Keratinocyte (primary cell): ENCODE results near the gene PRR29. TPM values are rescaled to one million over a fixed set of nuclear protein-coding genes. Genes with fewer than 3 reads are reported as not detected.

Experiments
- DNase-seq: peaks from one replicate; pipeline ENCODE4 v3.0.0-alpha.2; 2011; ENCODE audit warnings: low read depth, missing footprints, low spot score
- FAIRE-seq: peaks from 2 replicates; lab custom pipeline; 2011; peaks lifted over from hg19 to GRCh38; lab: Jason Lieb, UNC
- H2AFZ ChIP-seq: 2 replicates; pipeline ENCODE4 v1.6.0; 2012; ENCODE audit warnings: low read length, control low read depth, inconsistent platforms; ENCODE audit not compliant: control insufficient read depth
- H3K27ac ChIP-seq: 2 replicates; pipeline ENCODE4 v1.5.1; 2011; ENCODE audit warnings: low read length; ENCODE audit not compliant: control insufficient read depth, insufficient read depth
- H3K27me3 ChIP-seq: 3 replicates; pipeline ENCODE4 v1.6.0; 2011; ENCODE audit warnings: low read length; ENCODE audit not compliant: control insufficient read depth, insufficient read depth; ENCODE audit errors: extremely low read depth
- H3K36me3 ChIP-seq, 2 experiments: 2 replicates in 1 of 2; 3 replicates in 1 of 2; pipeline ENCODE4 v1.5.1; 2011; ENCODE audit warnings: low read length in 2 of 2, mild to moderate bottlenecking in 1 of 2; ENCODE audit not compliant: control insufficient read depth in 2 of 2, insufficient read depth in 2 of 2; ENCODE audit errors: extremely low read depth in 1 of 2
- H3K4me1 ChIP-seq: 3 replicates; pipeline ENCODE4 v1.5.1; 2011; ENCODE audit warnings: low read length; ENCODE audit not compliant: control insufficient read depth, insufficient read depth; ENCODE audit errors: extremely low read depth
- H3K4me2 ChIP-seq: 3 replicates; pipeline ENCODE4 v1.6.0; 2011; ENCODE audit warnings: low read depth, low read length; ENCODE audit not compliant: control insufficient read depth, insufficient read depth; ENCODE audit errors: extremely low read depth
- H3K4me3 ChIP-seq, 3 experiments: fragments of 200-600 bp in 1 of 3; sonication (generic) in 1 of 3; 2 replicates in 2 of 3; 3 replicates in 1 of 3; pipeline ENCODE4 v1.5.1; 2011 to 2016; ENCODE audit warnings: low read length in 3 of 3, mild to moderate bottlenecking in 3 of 3, control low read depth in 2 of 3, inconsistent platforms in 1 of 3, low read depth in 1 of 3, mixed read lengths in 1 of 3, mixed run types in 1 of 3, moderate library complexity in 1 of 3; ENCODE audit not compliant: control insufficient read depth in 2 of 3, insufficient read depth in 2 of 3; ENCODE audit errors: extremely low read depth in 1 of 3
- H3K79me2 ChIP-seq: 2 replicates; pipeline ENCODE4 v1.6.0; 2012; ENCODE audit warnings: low read length; ENCODE audit not compliant: control insufficient read depth, insufficient read depth
- H3K9ac ChIP-seq: 3 replicates; pipeline ENCODE4 v1.6.0; 2011; ENCODE audit warnings: low read length; ENCODE audit not compliant: control insufficient read depth, insufficient read depth; ENCODE audit errors: extremely low read depth
- H3K9me1 ChIP-seq: 3 replicates; pipeline ENCODE4 v1.6.0; 2011; ENCODE audit warnings: low read length; ENCODE audit not compliant: control insufficient read depth, insufficient read depth; ENCODE audit errors: extremely low read depth
- H3K9me3 ChIP-seq: 2 replicates; pipeline ENCODE4 v1.5.1; 2012; ENCODE audit warnings: low read depth, low read length; ENCODE audit not compliant: control insufficient read depth
- H4K20me1 ChIP-seq: 3 replicates; pipeline ENCODE4 v1.6.0; 2011; ENCODE audit warnings: low read length; ENCODE audit not compliant: control insufficient read depth, insufficient read depth; ENCODE audit errors: extremely low read depth
- CTCF ChIP-seq, 3 experiments: IDR thresholded peaks in 1 of 3; conservative IDR thresholded peaks in 1 of 3; optimal IDR thresholded peaks in 1 of 3; 2 replicates in 2 of 3; 3 replicates in 1 of 3; pipeline versions ENCODE3 to v1.5.1; 2011; ENCODE audit warnings: low read length in 3 of 3, mild to moderate bottlenecking in 3 of 3, moderate library complexity in 2 of 3, control low read depth in 1 of 3, inconsistent platforms in 1 of 3; ENCODE audit not compliant: insufficient read depth in 2 of 3; ENCODE audit errors: extremely low read depth in 1 of 3
- EZH2 ChIP-seq: IDR thresholded peaks from one replicate; pipeline ENCODE4 v1.6.1; 2012; ENCODE audit warnings: inconsistent platforms, mild to moderate bottlenecking, low read length, moderate library complexity
- dilution Hi-C: fragments of 300-500 bp; cut with MboI; formaldehyde crosslinking; loops from one replicate; pipeline ENCODE4 v1.7.0; 2020; ENCODE audit warnings: low sequenced_read_pairs; ENCODE audit not compliant: extremely low pct_ligation_motif_present
- polyA plus RNA-seq, 5 experiments: library from polyadenylated mRNA; depleted of rRNA in 3 of 5; stranded (reverse) in 3 of 5; stranded (forward) in 1 of 5; unstranded in 1 of 5; fragments of >200 nt; gene quantifications; 1 replicate in 1 of 5; 2 replicates in 3 of 5; 3 replicates in 1 of 5; pipeline versions ENCODE4 v1.2.1 to v1.2.3, GENCODE V29; 2011 to 2012; ENCODE audit warnings: missing spikeins in 2 of 5, low read depth in 1 of 5, low replicate concordance in 1 of 5

Gene PRR29
- polyA plus RNA-seq, 1 donor (not counting 4 experiments of a cell fraction or from before 2014, with no cell fraction given) = 0.01 TPM

- no peaks in the 10 kb centered on the region for H3K9me3 ChIP-seq
- H4K20me1 ChIP-seq = no peaks in the 10 kb centered on the region
- H3K27ac ChIP-seq = no peak overlapping the region
- no peaks in the 10 kb centered on the region for H3K9me1 ChIP-seq
- TF ChIP-seq EZH2 (no peak), CTCF (optimal IDR thresholded peaks at IDR 0.05 in 1 of 3, IDR thresholded peaks at IDR 0.05 in 1 of 3, conservative IDR thresholded peaks at IDR 0.05 in 1 of 3; ENCODE audit: extremely low read depth in 1 of 3, insufficient read depth in 2 of 3, low read length in 3 of 3) (no peak)
- no peak overlapping the region for H3K4me3 ChIP-seq
- no peaks in the 10 kb centered on the region for H3K4me1 ChIP-seq
- dilution Hi-C loops = no loop called here
- H2AFZ ChIP-seq = no peak overlapping the region
- H3K27me3 ChIP-seq = peaks cover 34% of the 10 kb centered on the region
- no peak overlapping the region for H3K9ac ChIP-seq
- no peaks in the 10 kb centered on the region for H3K36me3 ChIP-seq
- no peaks in the 10 kb centered on the region for H3K79me2 ChIP-seq
- no peak overlapping the region for H3K4me2 ChIP-seq
- FAIRE-seq (no peak), DNase-seq (no peak)
These were observed 42.4 kb upstream of the PRR29 start for GRCh38 chr17:63955791-63956190.

GRCh38 chr17:63956296-63956920 is 41.7 kb upstream of the PRR29 start:
- no peak for FAIRE-seq

More at GRCh38 chr17:63956296-63956920, 41.7 kb upstream of the PRR29 start:
- H2AFZ ChIP-seq = no peak overlapping the region
- H4K20me1 ChIP-seq = no peaks in the 10 kb centered on the region
- H3K79me2 ChIP-seq = no peaks in the 10 kb centered on the region
- no peaks in the 10 kb centered on the region for H3K9me3 ChIP-seq
- peaks cover 2% of the 10 kb centered on the region for H3K4me1 ChIP-seq
- H3K27ac ChIP-seq = no peak overlapping the region
- H3K4me2 ChIP-seq = no peak overlapping the region
- dilution Hi-C loops = no loop called here
- TF ChIP-seq CTCF (optimal IDR thresholded peaks at IDR 0.05 in 1 of 3, IDR thresholded peaks at IDR 0.05 in 1 of 3, conservative IDR thresholded peaks at IDR 0.05 in 1 of 3; ENCODE audit: extremely low read depth in 1 of 3, insufficient read depth in 2 of 3, low read length in 3 of 3) (no peak), EZH2 (no peak)
- H3K9ac ChIP-seq = no peak overlapping the region
- no peaks in the 10 kb centered on the region for H3K36me3 ChIP-seq
- H3K9me1 ChIP-seq = no peaks in the 10 kb centered on the region
- no peak for DNase-seq
- H3K27me3 ChIP-seq = peaks cover 34% of the 10 kb centered on the region
- H3K4me3 ChIP-seq = no peak overlapping the region
